Testis (tissue), 3 donors: ENCODE measurements around the gene CHGA. TPM values are rescaled to one million over a fixed set of nuclear protein-coding genes. Genes with fewer than 3 reads are reported as not detected.

Experiments
- DNase-seq: peaks from one replicate; pipeline ENCODE4 v3.0.0-alpha.2; 2019
- H3K27ac ChIP-seq, 2 donors: fragments of 200-600 bp; sonication (generic); one replicate each; pipeline ENCODE4 v1.5.1; 2019
- H3K27me3 ChIP-seq: fragments of 200-600 bp; sonication (generic); one replicate; pipeline ENCODE4 v1.5.1; 2019
- H3K36me3 ChIP-seq: fragments of 200-600 bp; sonication (generic); one replicate; pipeline ENCODE4 v1.5.1; 2017; ENCODE audit warnings: low read depth; ENCODE audit errors: missing control alignments
- H3K4me1 ChIP-seq: fragments of 200-600 bp; sonication (generic); one replicate; pipeline ENCODE4 v1.5.1; 2019
- H3K4me3 ChIP-seq, 2 donors: fragments of 200-600 bp; sonication (generic); one replicate each; pipeline ENCODE4 v1.5.1; 2017 to 2019
- H3K9me3 ChIP-seq: fragments of 200-600 bp; sonication (generic); one replicate; pipeline ENCODE4 v1.5.1; 2017
- CTCF ChIP-seq, 3 experiments: fragments of 450-650 bp in 2 of 3; fragments of 200-600 bp in 1 of 3; sonication (generic) in 1 of 3; IDR thresholded peaks; one replicate each; pipeline ENCODE4 v1.5.1; 2016 to 2019; ENCODE audit warnings: antibody characterized with exemption in 3 of 3, mild to moderate bottlenecking in 2 of 3, moderate library complexity in 1 of 3
- POLR2A ChIP-seq: fragments of 450-650 bp; IDR thresholded peaks from one replicate; pipeline ENCODE4 v1.6.1; 2017; ENCODE audit warnings: antibody characterized with exemption, mild to moderate bottlenecking, moderate library complexity
- WGBS, 2 donors: methylation state at CpG; one replicate each; pipeline ENCODE4 v1.1.5; 2018; 5-methylcytosine and 5-hydroxymethylcytosine counted together
- intact Hi-C: fragments of 100-400 bp; cut with DNase I; formaldehyde crosslinking; loops from one replicate; pipeline ENCODE4 v1.15.1; 2023; ENCODE audit warnings: low total_unique reads
- polyA plus RNA-seq: library from polyadenylated mRNA; stranded (reverse); fragments of 350-450 nt; fragmentation: Illumina TruSeq; extraction: RNeasy Lipid Tissue Mini Kit (QIAGEN cat#74804); gene quantifications from one replicate; pipeline ENCODE4 v1.2.3, GENCODE V29; 2014; ENCODE audit warnings: low read depth, low replicate concordance; ENCODE audit not compliant: insufficient read depth
- total RNA-seq, 2 donors: library from RNA; depleted of rRNA; stranded (reverse); fragments of >200 nt; gene quantifications; one replicate each; pipeline ENCODE4 v1.2.3, GENCODE V29; 2016

Gene CHGA
- total and polyA plus RNA-seq, 3 donors from 2014 or later = 92.9 to 225 (median 191) TPM

DNA sequence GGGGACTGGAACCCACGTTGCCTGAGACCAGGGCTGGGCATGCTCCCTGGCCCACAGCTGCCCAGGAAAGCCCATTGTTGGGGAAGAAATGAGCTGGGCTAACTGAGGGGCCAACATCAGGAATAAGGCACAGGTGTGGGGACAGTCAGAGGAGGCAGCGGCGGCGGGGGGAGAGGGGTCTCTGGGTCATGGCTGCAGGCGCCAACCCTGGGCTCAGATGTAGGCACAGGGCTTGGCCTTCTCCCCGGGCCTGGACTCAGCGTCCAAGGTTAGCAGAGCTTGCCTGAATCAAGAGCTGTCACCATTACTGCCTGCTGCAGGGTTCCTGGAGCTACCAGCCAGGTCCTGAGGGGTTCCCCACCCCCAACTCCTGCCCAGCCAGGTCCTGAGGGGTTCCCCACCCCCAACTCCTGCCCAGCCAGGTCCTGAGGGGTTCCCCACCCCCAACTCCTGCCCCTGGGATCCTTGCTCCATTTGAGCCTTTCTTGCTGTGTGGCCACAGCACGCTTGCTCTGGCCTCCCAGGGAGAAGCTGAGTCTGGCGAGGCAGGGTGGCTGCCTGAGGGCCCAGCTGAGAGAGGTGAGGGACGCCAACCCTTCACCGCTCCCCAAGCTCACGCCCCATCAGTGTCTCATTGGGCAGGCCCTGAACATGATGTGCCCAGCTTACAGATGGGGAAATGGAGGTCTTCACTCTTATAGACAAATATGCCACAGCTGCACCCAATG is 6.2 kb downstream of the CHGA start:
- Histone ChIP-seq H3K36me3 (no peaks in the 10 kb centered on the region), H3K9me3 (no peaks in the 10 kb centered on the region), H3K4me3 (no peak overlapping the region), H3K27ac (no peak overlapping the region), H3K27me3 (no peaks in the 10 kb centered on the region), H3K4me1 (peaks cover 28% of the 10 kb centered on the region)
- WGBS, 2 donors = 78 to 93% methylated on average over 6 to 12 of the region's 12 CpGs
- no peak for DNase-seq
- intact Hi-C loops = no loop called here
- TF ChIP-seq POLR2A = no peak

GRCh38 chr14:92929689-92930608 is 7.0 kb downstream of the CHGA start:
- TF ChIP-seq POLR2A = no peak
- no peak for TF ChIP-seq CTCF (IDR thresholded peaks at IDR 0.05)
- intact Hi-C loops = no loop called here
- Histone ChIP-seq H3K27ac (no peak overlapping the region), H3K9me3 (no peaks in the 10 kb centered on the region), H3K4me1 (peaks cover 28% of the 10 kb centered on the region), H3K4me3 (no peak overlapping the region), H3K27me3 (no peaks in the 10 kb centered on the region), H3K36me3 (no peaks in the 10 kb centered on the region)
- WGBS, 2 donors = 87 to 90% methylated on average over 18 to 20 of the region's 20 CpGs
- DNase-seq = no peak

DNA sequence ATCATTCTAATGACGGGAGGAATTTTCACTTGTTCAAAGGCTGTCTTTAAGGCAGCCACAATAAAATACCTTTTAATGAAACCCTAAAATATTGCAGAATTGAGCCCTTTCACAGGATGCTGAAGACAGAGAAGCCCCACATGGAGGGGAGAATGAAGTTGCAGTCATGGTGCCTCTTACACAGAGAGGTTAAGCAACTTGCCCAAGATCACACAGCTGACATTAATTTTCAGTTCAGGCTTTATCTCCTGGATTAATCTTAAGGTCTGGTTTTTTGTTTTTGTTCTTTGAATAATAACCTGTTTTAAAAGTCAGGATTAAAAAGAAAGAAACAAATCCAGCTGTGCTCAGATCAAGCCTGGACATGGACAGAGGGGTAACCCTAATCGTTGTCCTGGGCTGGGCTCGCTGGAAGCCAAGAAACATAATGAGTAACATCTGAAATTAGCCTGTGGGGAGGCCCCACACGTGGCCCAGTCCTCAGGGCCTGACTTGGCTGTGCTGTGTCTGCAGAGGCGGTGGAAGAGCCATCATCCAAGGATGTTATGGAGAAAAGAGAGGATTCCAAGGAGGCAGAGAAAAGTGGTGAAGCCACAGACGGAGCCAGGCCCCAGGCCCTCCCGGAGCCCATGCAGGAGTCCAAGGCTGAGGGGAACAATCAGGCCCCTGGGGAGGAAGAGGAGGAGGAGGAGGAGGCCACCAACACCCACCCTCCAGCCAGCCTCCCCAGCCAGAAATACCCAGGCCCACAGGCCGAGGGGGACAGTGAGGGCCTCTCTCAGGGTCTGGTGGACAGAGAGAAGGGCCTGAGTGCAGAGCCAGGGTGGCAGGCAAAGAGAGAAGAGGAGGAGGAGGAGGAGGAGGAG is 8.0 kb downstream of the CHGA start:
- Histone ChIP-seq H3K4me3 (no peak overlapping the region), H3K27ac (peak overlapping the region in 1 of 2 donors; percentile 83), H3K36me3 (no peaks in the 10 kb centered on the region), H3K27me3 (no peaks in the 10 kb centered on the region), H3K4me1 (peaks cover 28% of the 10 kb centered on the region), H3K9me3 (no peaks in the 10 kb centered on the region)
- peak; percentile 68 for DNase-seq
- TF ChIP-seq CTCF (IDR thresholded peaks at IDR 0.05) = no peak
- TF ChIP-seq POLR2A = no peak
- 39 to 50% methylated on average over 8 of the region's 8 CpGs for WGBS, 2 donors
- intact Hi-C loops = no loop called here

DNA sequence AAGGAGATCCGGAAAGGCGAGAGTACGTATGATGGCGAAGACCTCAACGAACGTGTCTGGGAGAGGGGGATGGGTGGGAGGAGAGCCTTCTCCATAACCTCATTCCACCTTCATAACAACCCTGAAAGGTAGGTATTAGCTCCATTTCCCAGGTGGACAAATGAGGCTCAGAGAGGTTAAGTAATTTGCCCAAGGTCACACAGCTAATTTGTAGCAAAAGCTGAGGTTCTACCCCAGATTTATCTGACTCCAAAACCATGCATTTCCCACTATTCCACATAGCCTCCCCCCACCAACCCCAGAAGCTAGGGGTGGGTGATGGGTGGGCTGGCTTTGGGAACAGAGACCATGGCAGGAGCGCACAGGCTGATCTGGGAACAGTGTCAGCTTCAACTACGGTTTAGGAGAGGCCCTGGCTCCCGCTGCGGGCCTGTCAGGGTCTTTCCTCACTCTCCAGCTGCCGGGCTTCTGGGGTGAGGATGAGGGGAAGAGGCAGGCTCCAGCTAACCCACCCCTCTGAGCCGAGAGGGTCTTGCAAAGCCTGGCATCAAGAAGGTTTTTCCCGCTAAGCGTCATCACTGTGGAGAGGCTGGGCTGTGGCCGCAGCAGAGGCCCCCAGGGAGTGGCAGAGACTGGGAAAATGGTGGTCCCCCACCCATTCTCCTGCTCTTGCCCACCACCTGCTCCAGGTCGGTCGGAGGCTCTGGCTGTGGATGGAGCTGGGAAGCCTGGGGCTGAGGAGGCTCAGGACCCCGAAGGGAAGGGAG is 8.9 kb downstream of the CHGA start:
- peak overlapping the region; percentile 69 to 83 for H3K27ac ChIP-seq
- H3K4me3 ChIP-seq = no peak overlapping the region
- no peaks in the 10 kb centered on the region for H3K9me3 ChIP-seq
- no peak for TF ChIP-seq POLR2A
- no peak for TF ChIP-seq CTCF (IDR thresholded peaks at IDR 0.05)
- intact Hi-C loops = no loop called here
- peaks cover 28% of the 10 kb centered on the region for H3K4me1 ChIP-seq
- 75 to 76% methylated on average over 15 to 18 of the region's 18 CpGs for WGBS, 2 donors
- no peaks in the 10 kb centered on the region for H3K36me3 ChIP-seq
- DNase-seq = no peak
- H3K27me3 ChIP-seq = no peaks in the 10 kb centered on the region
